SHP77 (cell line): ENCODE results near the gene MBNL1.
"Not testable (repeated sequence)": the region's sequence is repeated elsewhere in the genome, so short reads cannot be mapped to it uniquely, and the experiment has no call there.

Experiments used
- DNase-seq, 2 experiments: peaks; one replicate each; lab custom pipeline; 2025; lab: John Stamatoyannopoulos, UW

Gene MBNL1

DNA sequence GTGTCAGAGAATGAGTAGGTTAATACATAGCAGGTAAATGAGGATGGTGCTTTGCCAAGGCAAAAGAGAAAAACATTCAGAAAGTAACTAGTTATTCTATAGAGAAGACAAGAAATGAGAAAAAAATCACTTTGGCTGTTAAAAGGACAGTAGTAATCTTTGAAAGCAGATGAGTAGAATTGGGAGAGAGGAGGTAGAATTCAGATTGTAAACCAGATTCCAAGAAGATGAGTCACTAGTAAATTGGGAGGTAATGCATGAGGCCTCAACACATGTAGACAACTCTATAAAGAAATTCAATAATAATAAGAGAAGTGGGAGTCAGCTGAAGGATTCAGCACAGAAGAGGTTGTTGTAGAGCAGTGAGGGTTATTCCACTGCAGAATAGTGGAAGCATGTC lies 81.4 kb downstream of the MBNL1 start:
- DNase-seq, result no peak

DNA sequence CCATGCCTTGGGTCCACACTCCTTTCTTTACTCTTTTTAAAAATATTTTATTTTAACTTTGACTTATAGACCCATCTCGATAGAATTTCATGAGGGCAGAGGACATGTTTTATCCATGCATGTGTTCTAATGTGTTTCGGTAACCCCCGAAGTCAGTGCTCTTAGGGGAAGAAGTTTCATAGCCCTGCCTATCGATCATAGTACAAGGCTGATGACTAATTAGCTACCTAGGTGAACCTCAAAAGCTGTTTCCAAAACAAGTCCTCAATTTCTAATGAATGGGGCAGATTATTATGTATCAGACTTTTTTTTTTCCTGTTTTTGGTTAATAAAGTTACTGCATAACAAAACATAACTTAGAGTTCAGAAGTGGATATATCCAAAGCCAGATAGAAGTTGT lies 82.0 kb downstream of the MBNL1 start:
- DNase-seq, result no peak

DNA sequence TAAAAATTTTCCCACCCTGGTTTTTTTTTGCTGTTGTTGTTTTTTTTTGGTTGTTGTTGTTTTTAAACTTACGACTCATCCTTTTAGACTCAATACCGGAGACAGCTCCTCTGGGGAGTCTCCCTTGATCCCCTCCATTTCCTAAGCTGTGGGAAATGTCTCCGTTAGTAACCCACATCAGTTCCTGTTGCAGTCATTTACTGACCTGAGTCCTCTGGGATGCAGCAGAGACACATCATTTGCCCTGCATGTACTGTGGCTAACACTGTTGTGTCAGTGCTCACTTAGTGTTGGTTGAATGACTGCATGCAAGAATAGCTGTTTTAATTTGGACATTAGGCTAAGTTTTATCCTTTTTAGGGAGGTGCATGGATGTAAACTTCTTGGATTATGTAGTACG lies 83.8 kb downstream of the MBNL1 start:
- DNase-seq, result no peak

DNA sequence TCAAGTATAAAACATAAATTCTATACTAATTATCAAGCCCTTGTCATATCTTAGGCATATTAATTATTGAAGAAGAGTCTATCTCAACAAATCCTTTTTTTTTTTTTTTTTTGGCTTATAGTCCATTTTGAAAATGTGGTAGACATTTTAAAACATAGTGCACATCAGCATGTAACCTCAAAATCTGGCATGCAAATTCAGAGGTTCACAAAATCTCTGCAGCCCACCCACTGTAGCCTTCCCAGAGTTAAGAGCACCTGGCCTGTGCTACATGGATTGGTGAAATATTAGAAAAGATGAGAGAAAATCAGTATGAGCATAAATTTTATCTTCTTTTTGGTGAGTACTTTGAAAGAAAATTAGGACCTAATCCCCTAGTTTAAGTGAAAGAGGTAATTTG lies 84.8 kb downstream of the MBNL1 start:
- no peak for DNase-seq

DNA sequence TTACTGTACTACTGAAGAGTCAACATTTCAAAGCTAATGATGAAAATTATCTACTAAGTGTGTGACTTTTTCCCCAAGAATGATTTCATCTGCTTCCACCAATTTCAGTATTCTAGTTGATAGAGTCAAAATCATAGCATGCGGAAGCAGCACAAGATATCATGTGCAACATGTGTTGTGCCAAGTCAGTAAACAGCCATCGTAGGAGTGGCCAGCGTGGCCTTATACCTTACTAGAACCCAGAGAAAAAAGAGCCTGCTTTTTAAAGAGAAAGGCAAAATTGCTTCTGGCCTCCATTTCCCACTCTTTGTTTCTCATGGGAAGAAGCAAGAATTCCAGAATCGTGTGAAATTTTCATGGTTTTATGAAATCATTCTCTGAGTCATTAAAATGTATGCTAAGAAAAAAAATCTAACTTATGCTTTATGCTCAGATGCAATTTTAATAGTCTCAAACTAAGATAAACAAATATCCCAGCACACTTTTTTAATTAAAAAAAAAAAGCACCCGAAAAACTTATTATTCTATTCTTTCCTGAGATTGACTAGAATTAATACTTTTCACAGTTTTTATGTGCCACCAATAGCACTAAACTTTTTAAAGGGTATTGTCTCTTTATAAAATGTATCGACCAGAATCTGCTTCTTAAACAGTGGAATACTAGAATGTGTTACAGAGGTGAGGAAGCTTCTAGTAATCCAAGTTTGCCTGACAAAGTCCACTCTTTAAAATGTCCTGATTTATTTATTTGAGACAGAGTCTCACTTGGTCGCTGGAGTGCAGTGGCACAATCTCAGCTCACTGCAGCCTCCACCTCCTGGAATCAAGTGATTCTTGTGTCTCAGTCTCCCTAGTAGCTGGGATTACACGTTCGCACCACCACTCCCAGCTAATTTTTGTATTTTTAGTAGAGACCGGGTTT lies 87.3 kb downstream of the MBNL1 start:
- no peak for DNase-seq

DNA sequence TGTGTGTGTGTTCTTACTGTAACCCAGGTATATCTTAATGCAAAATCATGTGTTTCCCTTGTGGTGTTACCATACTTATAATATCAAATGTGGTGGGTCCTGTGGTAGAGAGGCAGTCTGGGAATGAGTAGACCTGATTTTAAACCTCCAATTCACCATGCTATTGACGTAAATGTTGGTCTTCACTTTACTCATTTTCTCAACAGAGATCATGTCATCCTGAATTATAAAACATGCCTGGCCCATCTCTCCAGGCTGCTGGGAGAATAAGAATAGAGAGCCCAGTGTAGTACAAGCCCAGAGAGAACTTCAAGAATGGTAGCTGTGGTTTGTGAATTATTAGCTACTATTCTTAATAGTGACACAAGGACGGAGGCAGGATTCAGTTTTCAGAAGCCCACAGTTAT lies 88.1 kb downstream of the MBNL1 start:
- DNase-seq, result no peak

DNA sequence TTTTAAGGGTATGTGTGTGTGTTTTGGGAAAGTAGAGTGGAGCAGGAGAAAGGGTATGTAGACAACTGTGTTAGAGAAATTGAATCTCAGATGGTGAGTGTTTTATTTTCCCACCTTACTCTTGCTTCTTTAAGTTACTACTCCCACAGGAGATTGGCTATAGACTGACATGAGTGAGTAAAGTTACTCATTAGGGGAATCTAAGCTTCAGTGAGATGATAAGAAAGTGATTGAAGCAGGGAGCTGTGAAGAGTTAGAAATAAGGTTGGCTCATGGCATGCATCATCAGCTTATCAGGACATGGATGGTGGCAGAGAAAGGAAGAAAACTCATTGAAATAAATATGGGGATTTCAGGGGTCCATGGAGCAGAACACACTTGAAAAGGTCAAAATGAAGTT lies 88.9 kb downstream of the MBNL1 start:
- no peak for DNase-seq

DNA sequence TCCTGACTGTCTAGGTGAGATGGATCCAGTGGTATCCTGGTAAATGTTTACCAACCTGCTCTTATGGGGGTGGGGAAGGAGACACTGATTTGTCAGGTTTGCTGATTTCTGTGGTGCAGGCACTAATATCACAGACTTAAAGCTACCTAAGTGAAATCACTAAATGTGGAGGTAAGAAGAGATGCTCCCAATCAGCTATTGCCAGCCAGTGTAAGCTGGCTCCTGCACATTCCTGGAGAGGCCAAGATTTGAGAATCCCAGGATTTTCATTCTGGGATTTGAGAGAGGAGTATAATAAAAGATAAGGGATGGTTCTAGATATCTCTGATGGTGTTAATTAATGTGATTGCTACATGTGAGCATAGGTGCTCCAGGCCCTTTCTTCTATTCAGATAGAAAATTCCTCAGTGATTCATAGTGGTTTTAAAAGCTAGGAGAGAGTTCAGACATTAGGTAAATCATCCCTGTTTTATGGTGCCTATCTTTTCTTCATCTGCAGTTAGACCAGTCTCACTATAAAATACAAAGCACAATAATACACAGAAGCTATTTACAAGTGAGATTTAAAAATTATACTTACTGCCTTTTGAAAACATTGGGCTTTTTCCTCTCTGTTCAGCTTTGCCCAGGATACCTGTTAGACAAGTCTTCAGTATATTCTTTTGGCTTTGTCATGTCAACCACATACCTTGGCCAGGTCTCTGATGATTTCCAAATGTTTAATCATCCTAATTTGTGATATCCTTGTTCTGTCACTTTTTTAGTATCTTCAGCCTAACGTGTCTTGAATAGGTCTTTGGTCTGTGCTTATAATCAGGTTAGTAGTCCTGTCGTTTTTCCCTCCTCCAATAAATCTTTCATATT lies 90.9 kb downstream of the MBNL1 start:
- DNase-seq, result no peak

DNA sequence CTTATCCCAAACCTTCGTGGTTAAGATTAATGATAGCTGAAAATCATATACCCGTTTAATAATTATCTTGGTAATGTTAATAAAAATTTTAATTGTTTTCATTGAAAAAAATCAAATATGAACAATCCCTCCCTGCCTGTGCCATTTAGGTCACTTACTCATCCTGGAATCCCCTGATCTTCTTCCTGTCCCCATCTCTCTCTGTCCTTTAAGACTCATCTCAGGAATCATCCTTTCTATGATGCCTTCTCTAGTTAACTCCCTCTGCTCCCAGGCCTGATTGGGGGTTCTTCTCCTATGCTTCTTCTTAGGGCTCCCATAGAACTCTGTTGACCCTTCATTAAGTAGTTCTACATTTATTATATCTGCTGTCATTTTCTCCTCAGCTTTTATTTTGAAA lies 91.6 kb downstream of the MBNL1 start:
- DNase-seq, result no peak

DNA sequence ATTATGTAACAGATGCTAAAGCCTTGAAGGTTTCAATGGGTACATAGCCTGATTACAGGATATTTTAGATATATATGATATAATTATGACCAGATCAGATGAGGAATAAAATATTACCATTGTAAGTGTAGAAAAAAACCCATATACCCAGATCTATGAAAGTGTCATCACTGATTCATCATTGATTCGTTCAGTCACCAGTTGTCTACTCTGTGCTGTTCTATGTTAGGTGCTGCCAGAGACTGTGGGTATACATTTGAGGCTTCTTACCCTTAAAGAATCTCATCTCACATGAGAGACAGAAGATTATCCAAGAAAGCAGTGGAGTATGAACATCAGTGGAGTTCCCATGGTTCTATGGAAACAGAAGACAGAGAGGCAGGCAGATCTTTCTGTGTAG lies 92.2 kb downstream of the MBNL1 start:
- no peak for DNase-seq

DNA sequence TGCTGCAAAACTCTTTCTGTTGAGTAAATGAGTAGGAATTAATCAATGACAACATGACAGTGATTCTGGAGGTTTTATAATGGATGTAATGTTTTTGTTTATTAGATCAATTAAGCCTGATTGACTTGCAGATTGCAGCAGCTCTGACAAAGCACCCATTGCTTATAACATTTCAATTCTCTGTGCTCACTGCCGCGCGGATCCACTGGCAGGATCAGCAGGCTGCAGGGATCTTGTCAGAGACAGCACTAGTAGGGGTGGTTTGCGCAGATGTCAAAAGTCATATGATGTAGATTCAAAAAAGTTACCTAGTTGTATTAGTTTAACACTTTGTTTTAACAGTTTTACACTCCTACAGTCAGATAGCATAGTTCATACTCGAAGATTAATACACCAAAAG lies 93.4 kb downstream of the MBNL1 start:
- DNase-seq, result no peak

DNA sequence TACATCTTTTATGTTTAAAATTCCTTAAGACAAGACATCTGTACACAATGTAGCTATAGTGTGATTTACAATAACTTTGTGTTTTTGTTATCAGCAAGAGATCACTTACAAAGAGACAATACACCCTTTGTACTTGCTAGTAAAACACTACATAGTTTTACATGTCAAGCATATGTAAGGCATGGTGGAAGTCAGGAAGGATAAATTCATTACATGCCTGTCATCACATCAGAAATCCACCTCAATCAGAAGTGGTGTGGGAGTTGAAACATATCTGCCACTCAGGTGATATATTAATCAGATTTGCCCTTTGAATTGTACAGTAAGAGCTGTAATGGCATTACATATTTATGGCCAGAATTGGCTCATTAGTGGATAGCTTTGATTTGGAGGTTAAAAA lies 95.5 kb downstream of the MBNL1 start:
- no peak for DNase-seq

DNA sequence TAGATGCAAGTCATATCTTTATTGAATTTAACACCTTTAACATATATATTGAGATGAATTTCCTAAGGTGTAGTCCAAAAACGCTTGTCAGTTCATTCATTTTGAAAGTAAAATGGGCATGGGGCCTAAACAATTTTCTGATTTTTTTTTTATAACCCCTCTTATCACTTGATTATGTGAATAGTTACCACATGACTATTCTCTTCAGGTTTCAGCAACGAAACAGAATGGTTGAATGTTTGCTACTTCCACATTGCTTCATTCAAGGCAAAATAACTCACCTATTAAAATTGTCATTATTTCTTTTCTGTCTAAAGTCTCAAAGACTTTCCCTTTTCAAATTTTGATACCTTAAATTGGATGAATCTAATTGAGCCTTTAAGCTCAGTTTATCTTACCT lies 96.4 kb downstream of the MBNL1 start:
- no peak for DNase-seq

DNA sequence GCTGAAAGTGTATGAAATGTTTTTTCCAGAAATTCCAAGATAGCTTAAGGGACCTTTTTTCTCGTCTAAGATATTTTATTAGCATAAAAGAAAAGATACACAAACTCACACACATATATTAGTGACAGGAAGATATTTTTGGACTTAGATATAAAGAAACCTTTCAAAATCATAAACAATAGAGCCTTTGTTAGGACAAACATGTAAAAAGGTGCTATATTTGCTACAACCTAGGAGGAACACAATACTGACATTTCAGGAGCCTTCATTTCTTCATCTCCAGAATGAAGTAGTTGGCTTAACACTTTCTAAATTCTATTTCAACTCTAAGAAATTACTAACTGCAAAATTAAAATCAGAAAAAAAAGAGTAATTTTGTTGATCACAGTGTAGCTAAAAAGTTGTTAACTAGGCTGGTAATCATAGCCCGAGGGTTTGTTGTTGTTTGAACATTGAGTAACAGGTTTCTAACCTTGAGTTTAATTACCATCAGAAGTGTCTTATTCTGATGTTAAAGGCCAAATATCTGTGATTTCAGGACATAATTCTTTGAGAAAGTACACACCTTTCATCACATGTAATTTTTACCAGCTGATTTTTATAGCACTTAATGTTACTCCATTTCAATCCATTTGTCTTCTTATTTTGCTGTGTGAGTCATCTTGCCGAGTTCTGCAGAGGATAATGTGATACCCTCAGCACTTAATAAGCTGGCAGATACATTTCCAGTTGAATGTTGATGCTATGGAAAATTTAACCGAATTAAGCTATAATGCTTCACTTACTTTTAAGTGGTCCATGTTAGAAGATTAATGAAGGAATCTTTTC lies 97.3 kb downstream of the MBNL1 start:
- DNase-seq, result no peak

DNA sequence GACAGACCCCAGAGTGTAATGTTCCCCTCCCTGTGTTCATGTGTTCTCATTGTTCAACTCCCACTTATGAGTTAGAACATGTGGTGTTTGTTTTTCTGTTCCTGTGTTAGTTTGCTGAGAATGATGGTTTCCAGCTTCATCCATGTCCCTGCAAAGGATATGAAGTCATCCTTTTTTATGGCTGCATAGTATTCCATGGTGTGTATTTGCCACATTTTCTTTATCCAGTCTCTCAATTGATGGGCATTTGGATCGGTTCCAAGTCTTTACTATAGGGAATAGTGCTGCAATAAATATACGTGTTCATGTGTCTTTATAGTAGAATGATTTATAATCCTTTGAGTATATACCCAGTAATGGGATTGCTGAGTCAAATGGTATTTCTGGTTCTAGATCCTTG lies 98.5 kb downstream of the MBNL1 start:
- DNase-seq, result not testable (repeated sequence)

DNA sequence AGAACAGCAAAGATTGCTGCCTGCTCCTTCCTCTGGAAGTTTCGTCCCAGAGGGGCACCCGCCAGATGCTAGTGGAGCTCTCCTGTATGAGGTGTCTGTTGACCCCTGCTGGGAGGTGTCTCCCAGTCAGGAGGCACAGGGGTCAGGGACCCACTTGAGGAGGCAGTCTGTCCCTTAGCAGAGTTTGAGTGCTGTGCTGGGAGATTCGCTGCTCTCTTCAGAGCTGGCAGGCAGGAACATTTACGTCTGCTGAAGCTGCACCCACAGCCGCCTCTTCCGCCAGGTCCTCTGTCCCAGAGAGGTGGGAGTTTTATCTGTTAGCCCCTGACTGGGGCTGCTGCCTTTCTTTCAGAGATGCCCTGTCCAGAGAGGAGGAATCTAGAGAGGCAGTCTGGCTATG lies 103.9 kb downstream of the MBNL1 start:
- DNase-seq, result not testable (repeated sequence)

DNA sequence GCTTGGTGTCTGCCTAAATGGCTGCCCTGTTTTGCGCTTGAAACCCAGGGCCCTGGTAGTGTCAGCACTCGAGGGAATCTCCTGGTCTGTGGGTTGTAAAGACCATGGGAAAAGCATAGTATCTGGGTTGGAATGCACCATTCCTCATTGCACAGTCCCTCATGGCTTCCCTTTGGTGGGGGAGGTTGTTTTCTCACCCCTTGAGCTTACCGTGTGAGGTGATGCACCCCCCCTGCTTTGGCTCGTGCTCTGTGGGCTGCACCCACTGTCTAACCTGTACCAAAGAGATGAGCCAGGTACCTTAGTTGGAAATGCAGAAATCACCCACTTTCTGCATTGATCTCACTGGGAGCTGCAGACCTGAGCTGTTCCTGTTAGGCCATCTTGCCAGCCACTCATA lies 104.7 kb downstream of the MBNL1 start:
- DNase-seq, result no peak

DNA sequence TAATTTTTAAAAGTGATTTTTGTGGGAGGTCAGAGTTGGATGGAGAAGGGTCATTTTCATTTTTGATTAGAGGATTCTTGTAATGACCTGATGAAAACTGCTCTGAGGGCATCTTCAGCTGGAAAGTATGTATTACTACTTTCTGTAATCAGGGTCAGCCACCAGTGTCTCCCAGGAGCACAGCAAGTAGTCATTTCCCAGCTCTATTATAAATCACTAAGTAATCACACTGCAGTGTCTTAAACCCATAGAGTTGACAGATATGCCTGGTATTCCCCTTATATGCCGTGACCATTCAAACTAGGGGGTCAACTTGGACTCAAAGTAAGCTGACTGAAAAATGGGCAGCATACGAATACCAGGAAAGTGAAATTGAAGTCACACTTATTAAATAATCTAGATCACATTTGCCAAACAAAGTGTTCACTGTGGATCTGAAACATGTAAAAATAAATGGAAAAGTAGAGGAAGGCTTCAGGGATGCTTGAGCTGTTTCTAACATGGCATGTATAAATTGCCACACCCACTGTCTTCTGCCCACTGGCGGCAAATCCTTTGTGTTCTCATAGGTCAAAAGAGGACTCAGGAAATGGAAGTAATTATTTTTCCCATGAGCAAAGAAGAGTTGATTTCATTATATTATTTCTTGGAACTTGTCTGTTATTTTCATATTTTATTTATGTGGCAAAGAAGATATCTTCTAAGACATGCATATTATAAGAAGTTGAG lies 105.7 kb downstream of the MBNL1 start:
- no peak for DNase-seq

DNA sequence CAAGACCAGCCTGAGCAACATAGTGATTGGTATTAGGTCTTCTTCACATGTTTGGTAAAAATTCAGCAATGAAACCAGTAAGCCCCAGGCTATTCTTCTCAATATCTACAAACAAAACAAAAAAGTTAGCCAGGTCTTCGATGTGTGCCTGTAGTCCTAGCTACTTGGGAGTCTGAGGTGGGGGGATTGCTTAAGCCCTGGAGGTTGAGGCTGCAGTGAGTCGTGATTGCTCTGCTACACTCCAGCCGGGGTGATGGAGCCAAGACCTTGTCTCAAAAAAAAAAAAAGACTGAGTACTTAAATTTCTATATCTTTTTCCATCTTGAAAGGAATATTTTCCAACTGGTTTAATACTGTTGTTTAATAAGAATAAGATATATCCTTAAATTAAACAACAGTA lies 106.8 kb downstream of the MBNL1 start:
- no peak for DNase-seq

DNA sequence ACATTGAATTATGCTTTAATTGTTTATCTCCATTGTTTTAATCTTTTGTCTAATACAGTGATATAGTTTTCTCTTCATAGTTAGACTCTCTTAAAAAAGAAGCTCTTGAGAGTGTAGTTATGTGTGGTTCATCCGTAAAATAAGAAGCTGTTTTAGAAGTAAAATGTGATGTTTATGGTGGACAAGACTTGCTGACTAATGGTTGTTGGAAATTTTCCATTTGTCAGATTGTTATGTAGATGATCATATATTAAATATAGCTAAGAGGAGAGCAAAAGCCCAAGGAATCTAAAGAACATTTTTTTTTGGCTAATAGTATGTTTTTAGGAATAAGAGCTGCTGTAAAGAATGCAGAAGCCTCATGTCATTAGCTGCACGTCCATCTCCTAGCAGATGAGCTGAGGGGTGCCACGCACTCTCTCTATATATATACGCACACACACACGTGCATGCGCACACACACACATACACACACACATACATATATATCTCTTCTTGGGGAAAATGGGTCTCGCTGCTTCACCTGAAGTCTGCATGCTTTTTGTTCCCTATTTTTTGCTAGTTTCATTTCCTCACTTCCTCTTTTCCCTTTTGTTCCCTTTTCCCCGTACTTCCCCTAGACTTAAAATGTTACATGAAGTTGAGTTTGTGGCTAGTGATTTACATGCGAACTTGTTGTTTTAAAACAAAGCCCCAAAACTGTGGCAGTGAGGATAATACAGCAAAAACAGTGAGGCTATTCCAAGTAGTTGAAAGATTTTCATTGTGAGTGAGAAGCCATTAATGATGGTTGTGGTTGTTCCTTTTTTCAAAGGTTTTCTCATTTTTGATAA lies 107.8 kb downstream of the MBNL1 start:
- DNase-seq, result no peak

DNA sequence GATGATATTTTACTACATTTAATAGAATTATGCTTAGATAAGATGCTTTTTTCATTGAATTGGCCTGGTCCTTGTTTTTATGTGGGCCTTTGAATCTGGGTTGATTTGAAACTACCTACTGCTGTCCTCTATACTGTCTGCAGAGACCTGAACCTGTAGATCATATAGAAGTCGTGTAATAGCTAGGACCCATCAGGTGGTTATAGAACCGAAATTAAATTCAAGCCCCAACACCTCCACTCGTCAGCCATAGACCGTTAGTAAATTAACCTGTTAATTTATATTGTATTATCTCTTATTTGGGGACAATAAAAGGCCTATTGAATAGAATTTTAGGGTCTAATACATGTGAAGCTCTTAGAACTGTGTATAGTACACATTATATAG lies 108.4 kb downstream of the MBNL1 start:
- no peak for DNase-seq
